ENCODE data around the gene SMARCA5. TPM values are rescaled to one million over a fixed set of nuclear protein-coding genes. Genes with fewer than 3 reads are reported as not detected.

The SMARCA5 gene
- total and polyA plus RNA-seq, 9 of the 15 experiments (the other 6 are each of a cell fraction or from before 2014, with no cell fraction given), result 21.6 to 57.8 (median 34.6) TPM

DNA sequence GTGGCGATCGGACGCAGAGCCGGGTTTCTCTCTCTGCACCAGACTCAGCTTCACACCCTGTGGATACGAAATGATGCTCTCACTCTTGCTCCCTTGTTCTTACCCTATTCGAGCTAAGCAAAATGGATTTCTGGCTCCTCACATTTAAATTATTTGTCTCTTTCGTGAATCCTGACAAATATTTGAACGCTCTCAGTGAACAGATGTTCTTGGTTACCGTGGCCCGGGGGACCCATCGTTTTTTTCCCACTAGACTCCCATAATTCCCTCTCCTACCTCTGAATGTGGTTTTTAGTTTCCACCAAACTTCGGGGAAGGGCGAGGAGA lies 630 bp downstream of the SMARCA5 start (continued):
- TF ChIP-seq, protein P1, sequence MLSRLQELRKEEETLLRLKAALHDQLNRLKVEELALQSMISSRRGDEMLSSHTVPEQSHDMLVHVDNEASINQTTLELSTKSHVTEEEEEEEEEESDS (CRISPR knock-in tag; IDR thresholded peaks at IDR 0.05), result no peak
- no peak for TF ChIP-seq YY1 (IDR thresholded peaks at IDR 0.05; ENCODE audit: borderline replicate concordance in 1 of 3, control insufficient read depth in 1 of 3, extremely low read depth in 1 of 3, insufficient read depth in 3 of 3, insufficient read length in 1 of 3, insufficient replicate concordance in 2 of 3, low read depth in 1 of 3, low read length in 2 of 3)
- TF ChIP-seq CHD1 (IDR thresholded peaks at IDR 0.05; ENCODE audit: low read length), result peak; percentile 33
- no peak for TF ChIP-seq ZNF778 (CRISPR knock-in tag; IDR thresholded peaks at IDR 0.05)

DNA sequence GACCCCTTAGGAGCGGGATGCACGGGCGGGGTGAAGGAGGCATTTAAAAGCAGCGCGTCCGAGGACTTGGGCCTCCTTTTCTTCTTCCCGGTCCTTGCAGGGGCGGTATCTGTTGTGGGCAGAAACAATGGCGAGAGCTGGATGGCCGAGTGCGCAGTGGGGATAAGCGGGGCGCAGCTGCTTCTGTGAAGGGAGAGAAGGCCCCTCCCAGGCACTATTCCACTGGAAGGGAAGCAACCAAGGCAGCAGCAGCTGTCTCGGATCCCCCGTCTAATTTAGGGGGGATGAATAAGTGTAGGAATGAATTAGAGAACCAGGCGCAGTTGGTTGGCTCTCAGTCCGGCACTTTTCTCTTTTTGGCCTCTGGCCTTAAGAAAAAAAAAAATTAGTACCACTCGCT lies 995 bp downstream of the SMARCA5 start:
- intact Hi-C loops (cut with micrococcal nuclease), result loop anchor here (5.0 to 10.0 kb wide), 2 partner anchors 177 to 620 kb away; partner anchors contain the start of gene GAB1
- peaks cover 33% of the 10 kb centered on the region for H3K36me3 ChIP-seq (ENCODE audit: control insufficient read depth, insufficient read depth, low read length)
- H4K20me1 ChIP-seq (replicated peaks; ENCODE audit: control insufficient read depth, insufficient read depth, low read length), result peaks cover 11% of the 10 kb centered on the region
- H3K79me2 ChIP-seq (ENCODE audit: control insufficient read depth, insufficient read depth, low read length), result peaks cover 61% of the 10 kb centered on the region
- in situ Hi-C loops (cut with MboI), result no loop called here
- peak overlapping the region; percentile 94 for H2AFZ ChIP-seq (ENCODE audit: low read depth, low read length)
- CTCF ChIA-PET (ENCODE audit: low intra/inter-chr PET ratio), result interaction anchor here (0.7 kb wide), 1 partner anchor 117 kb away, joined by 3 read pairs; no protein-coding TSS in a partner anchor
- H3K4me2 ChIP-seq (ENCODE audit: insufficient read depth, low read length), result peak overlapping the region; percentile 89
- POLR2A ChIA-PET, result interaction anchor here (0.5 to 1.7 kb wide), 7 partner anchors 11 to 325 kb away, joined by 3 to 4 read pairs (median 3); no protein-coding TSS in a partner anchor
- TSS peak; percentile 41 for BruUV-seq (replicated peaks)
- peak overlapping the region; percentile 83 to 98 for H3K9ac ChIP-seq (ENCODE audit: insufficient read depth in 1 of 2, low read depth in 2 of 2, low read length in 2 of 2)
- no peaks in the 10 kb centered on the region for H3K9me1 ChIP-seq (ENCODE audit: control insufficient read depth, insufficient read depth, low read length)
- no peaks in the 10 kb centered on the region for H3K27me3 ChIP-seq (ENCODE audit: control insufficient read depth in 2 of 2, insufficient read depth in 2 of 2, low read length in 2 of 2)
- H3K4me1 ChIP-seq (replicated peaks in 1 of 2; ENCODE audit: control insufficient read depth in 2 of 2, insufficient read depth in 2 of 2, low read length in 2 of 2), result peaks cover 0 to 8% of the 10 kb centered on the region in 2 experiments; a peak in 3 of 5 replicates
- H3K27ac ChIP-seq (ENCODE audit: extremely low read depth, low read depth, low read length), result peak overlapping the region; percentile 87
- H3K4me3 ChIP-seq, result peak overlapping the region; percentile 81
- 3% methylated on average over 11 of the region's 18 CpGs for WGBS (ENCODE audit: insufficient coverage, low coverage, missing lambda C conversion rate)
- FAIRE-seq, result peak; percentile 65
- ATAC-seq, result peak; percentile 74
- DNase-seq (ENCODE audit: extremely low read depth in 1 of 4, low spot score in 3 of 4), result peak; percentile 48 to 83 (median 58)
- no peaks in the 10 kb centered on the region for H3K9me3 ChIP-seq (replicated peaks; ENCODE audit: control insufficient read depth, insufficient read depth, low read depth, low read length)
- TF ChIP-seq, protein P2, sequence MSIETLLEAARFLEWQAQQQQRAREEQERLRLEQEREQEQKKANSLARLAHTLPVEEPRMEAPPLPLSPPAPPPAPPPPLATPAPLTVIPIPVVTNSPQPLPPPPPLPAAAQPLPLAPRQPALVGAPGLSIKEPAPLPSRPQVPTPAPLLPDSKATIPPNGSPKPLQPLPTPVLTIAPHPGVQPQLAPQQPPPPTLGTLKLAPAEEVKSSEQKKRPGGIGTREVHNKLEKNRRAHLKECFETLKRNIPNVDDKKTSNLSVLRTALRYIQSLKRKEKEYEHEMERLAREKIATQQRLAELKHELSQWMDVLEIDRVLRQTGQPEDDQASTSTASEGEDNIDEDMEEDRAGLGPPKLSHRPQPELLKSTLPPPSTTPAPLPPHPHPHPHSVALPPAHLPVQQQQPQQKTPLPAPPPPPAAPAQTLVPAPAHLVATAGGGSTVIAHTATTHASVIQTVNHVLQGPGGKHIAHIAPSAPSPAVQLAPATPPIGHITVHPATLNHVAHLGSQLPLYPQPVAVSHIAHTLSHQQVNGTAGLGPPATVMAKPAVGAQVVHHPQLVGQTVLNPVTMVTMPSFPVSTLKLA (conservative IDR thresholded peaks at IDR 0.05), result no peak
- no peak for TF ChIP-seq RFX5 (IDR thresholded peaks at IDR 0.05; ENCODE audit: low read depth, low read length)
- TF ChIP-seq ZNF589 (CRISPR knock-in tag; IDR thresholded peaks at IDR 0.05; ENCODE audit: low read depth), result no peak
- TF ChIP-seq ZBTB17 (CRISPR knock-in tag; IDR thresholded peaks at IDR 0.05), result no peak
- TF ChIP-seq, protein P3, sequence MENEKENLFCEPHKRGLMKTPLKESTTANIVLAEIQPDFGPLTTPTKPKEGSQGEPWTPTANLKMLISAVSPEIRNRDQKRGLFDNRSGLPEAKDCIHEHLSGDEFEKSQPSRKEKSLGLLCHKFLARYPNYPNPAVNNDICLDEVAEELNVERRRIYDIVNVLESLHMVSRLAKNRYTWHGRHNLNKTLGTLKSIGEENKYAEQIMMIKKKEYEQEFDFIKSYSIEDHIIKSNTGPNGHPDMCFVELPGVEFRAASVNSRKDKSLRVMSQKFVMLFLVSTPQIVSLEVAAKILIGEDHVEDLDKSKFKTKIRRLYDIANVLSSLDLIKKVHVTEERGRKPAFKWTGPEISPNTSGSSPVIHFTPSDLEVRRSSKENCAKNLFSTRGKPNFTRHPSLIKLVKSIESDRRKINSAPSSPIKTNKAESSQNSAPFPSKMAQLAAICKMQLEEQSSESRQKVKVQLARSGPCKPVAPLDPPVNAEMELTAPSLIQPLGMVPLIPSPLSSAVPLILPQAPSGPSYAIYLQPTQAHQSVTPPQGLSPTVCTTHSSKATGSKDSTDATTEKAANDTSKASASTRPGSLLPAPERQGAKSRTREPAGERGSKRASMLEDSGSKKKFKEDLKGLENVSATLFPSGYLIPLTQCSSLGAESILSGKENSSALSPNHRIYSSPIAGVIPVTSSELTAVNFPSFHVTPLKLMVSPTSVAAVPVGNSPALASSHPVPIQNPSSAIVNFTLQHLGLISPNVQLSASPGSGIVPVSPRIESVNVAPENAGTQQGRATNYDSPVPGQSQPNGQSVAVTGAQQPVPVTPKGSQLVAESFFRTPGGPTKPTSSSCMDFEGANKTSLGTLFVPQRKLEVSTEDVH (IDR thresholded peaks at IDR 0.05; ENCODE audit: low read depth, partially characterized antibody), result no peak
- TF ChIP-seq, protein P1 (CRISPR knock-in tag; IDR thresholded peaks at IDR 0.05), result no peak
- TF ChIP-seq HDAC2 (IDR thresholded peaks at IDR 0.05), result no peak
- no peak for TF ChIP-seq ZNF232 (CRISPR knock-in tag; IDR thresholded peaks at IDR 0.05)
- no peak for TF ChIP-seq POLR2B (IDR thresholded peaks at IDR 0.05; ENCODE audit: low read depth, partially characterized antibody)
- TF ChIP-seq ZNF551 (CRISPR knock-in tag; IDR thresholded peaks at IDR 0.05), result no peak
- no peak for TF ChIP-seq PHB (CRISPR knock-in tag; IDR thresholded peaks at IDR 0.05)
- no peak for TF ChIP-seq RNF2 (IDR thresholded peaks at IDR 0.05)
- no peak for TF ChIP-seq ZNF165 (CRISPR knock-in tag; IDR thresholded peaks at IDR 0.05; ENCODE audit: borderline replicate concordance)

Measured in K562 (cell line).